Measurements from ENCODE around the gene PCLO.

DNA sequence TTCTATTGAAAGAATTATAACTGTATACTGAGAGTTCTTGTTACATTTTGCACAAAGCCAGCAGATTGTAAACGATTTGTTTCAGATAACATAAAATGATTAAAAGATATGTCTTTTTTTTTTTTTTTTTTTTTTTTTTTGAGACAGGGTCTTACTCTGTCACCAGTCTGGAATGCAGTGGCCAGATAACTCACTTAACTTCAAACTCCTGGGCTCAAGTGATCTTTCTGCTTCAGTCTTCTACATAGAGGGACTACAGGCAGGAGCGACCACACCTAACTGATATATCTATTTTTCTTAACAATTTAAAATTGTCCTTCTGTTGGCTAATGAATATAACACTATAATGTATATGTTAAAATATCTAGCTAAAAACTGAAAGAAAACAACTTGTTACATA lies 401.9 kb downstream of the PCLO start:
- TF ChIP-seq, protein P1, sequence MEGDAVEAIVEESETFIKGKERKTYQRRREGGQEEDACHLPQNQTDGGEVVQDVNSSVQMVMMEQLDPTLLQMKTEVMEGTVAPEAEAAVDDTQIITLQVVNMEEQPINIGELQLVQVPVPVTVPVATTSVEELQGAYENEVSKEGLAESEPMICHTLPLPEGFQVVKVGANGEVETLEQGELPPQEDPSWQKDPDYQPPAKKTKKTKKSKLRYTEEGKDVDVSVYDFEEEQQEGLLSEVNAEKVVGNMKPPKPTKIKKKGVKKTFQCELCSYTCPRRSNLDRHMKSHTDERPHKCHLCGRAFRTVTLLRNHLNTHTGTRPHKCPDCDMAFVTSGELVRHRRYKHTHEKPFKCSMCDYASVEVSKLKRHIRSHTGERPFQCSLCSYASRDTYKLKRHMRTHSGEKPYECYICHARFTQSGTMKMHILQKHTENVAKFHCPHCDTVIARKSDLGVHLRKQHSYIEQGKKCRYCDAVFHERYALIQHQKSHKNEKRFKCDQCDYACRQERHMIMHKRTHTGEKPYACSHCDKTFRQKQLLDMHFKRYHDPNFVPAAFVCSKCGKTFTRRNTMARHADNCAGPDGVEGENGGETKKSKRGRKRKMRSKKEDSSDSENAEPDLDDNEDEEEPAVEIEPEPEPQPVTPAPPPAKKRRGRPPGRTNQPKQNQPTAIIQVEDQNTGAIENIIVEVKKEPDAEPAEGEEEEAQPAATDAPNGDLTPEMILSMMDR (IDR thresholded peaks at IDR 0.05), result no peak
- no peak for TF ChIP-seq POLR2A (IDR thresholded peaks at IDR 0.05)

Data from vagina (tissue), 2 donors.